CD4-positive, alpha-beta T cell (primary cell): Measurements from ENCODE around the gene ANO10. TPM values are rescaled to one million over a fixed set of nuclear protein-coding genes. Genes with fewer than 3 reads are reported as not detected.

ENCODE experiments used
- ATAC-seq: fragments of 200-7000 bp; cut with Tn5 transposase; one replicate; pipeline ENCODE4 v1.10.0; 2022; ENCODE audit warnings: mild to moderate bottlenecking; ENCODE audit not compliant: poor library complexity
- CTCF ChIA-PET: fragments of 350-600 bp; sonication (Branson Sonifier 250); formaldehyde crosslinking; loops from one replicate; lab custom pipeline; 2021; ENCODE audit warnings: antibody characterized with exemption, inconsistent platforms; lab: Charles Lee
- POLR2A ChIA-PET: fragments of 350-600 bp; sonication (Branson Sonifier 250); formaldehyde crosslinking; loops from one replicate; lab custom pipeline; 2021; ENCODE audit warnings: antibody characterized with exemption, inconsistent platforms; lab: Charles Lee
- DNase-seq, 14 experiments: peaks; one replicate each; pipeline ENCODE4 v3.0.0-alpha.2; 2013 to 2020; ENCODE audit warnings: mixed read lengths in 2 of 14
- H3K27ac ChIP-seq, 2 donors: one replicate each; pipeline versions ENCODE4 v1.5.1 to v1.7.0; 2013; ENCODE audit warnings: low read length in 2 of 2, low read depth in 1 of 2, mild to moderate bottlenecking in 1 of 2
- H3K27me3 ChIP-seq, 2 experiments: 1 replicate in 1 of 2; 2 replicates in 1 of 2; pipeline versions ENCODE4 v1.6.1 to v1.7.0; 2013; ENCODE audit warnings: low read length in 2 of 2, control low read depth in 1 of 2, mild to moderate bottlenecking in 1 of 2, moderate library complexity in 1 of 2; ENCODE audit not compliant: insufficient read depth in 2 of 2, control insufficient read depth in 1 of 2
- H3K36me3 ChIP-seq: one replicate; pipeline ENCODE4 v1.6.1; 2013; ENCODE audit warnings: low read length, control low read depth; ENCODE audit not compliant: insufficient read depth
- H3K4me1 ChIP-seq: one replicate; pipeline ENCODE4 v1.6.1; 2013; ENCODE audit warnings: low read length, control low read depth; ENCODE audit not compliant: insufficient read depth
- H3K4me3 ChIP-seq: one replicate; pipeline ENCODE4 v1.5.1; 2013; ENCODE audit warnings: mild to moderate bottlenecking, low read length, moderate library complexity
- H3K9me3 ChIP-seq, 2 experiments: 1 replicate in 1 of 2; 2 replicates in 1 of 2; pipeline versions ENCODE4 v1.6.1 to v1.7.0; 2013; ENCODE audit warnings: low read length in 2 of 2, mild to moderate bottlenecking in 2 of 2, control low read depth in 1 of 2, moderate library complexity in 1 of 2; ENCODE audit not compliant: control insufficient read depth in 1 of 2, insufficient read depth in 1 of 2
- H3K27ac Mint-ChIP-seq: one replicate; pipeline ENCODE4 v1.8.0; 2020; ENCODE audit warnings: mixed read lengths
- H3K27me3 Mint-ChIP-seq: one replicate; pipeline ENCODE4 v1.8.0; 2021; ENCODE audit warnings: mixed read lengths
- H3K36me3 Mint-ChIP-seq: one replicate; pipeline ENCODE4 v1.8.0; 2021; ENCODE audit warnings: low read depth, mixed read lengths
- H3K4me1 Mint-ChIP-seq: one replicate; pipeline ENCODE4 v1.8.0; 2021; ENCODE audit warnings: low read depth, mixed read lengths
- H3K4me3 Mint-ChIP-seq: one replicate; pipeline ENCODE4 v1.8.0; 2020; ENCODE audit warnings: mild to moderate bottlenecking, mixed read lengths
- H3K9me3 Mint-ChIP-seq: one replicate; pipeline ENCODE4 v1.8.0; 2020; ENCODE audit warnings: mixed read lengths
- CTCF ChIP-seq: fragments of 200-600 bp; IDR thresholded peaks from one replicate; pipeline ENCODE4 v1.8.0; 2022; ENCODE audit warnings: antibody characterized with exemption, mild to moderate bottlenecking
- intact Hi-C, 2 experiments: fragments of 100-400 bp; cut with DNase I in 1 of 2; cut with micrococcal nuclease in 1 of 2; formaldehyde crosslinking; loops; one replicate each; pipeline versions ENCODE4 v1.15.1 to v1.9.0; 2023 to 2025; cut with DNase I, micrococcal nuclease
- total RNA-seq, 174 experiments: library from RNA in 2 of 174; stranded (reverse) in 2 of 174; gene quantifications; one replicate each; pipeline ENCODE4 v1.2.3 and lab custom pipeline; 2021 to 2026

Gene ANO10
- total RNA-seq, 2 experiments from 2014 or later = 6.9 to 8.0 TPM

- ChIA-PET CTCF (interaction anchor here (1.3 kb wide), 1 partner anchor 19 kb away, joined by 3 read pairs; no protein-coding TSS in a partner anchor), POLR2A (no interaction called here)
- H3K27me3 Mint-ChIP-seq = no peaks in the 10 kb centered on the region
- no peaks in the 10 kb centered on the region for H3K4me1 Mint-ChIP-seq
- H3K36me3 Mint-ChIP-seq = no peaks in the 10 kb centered on the region
- DNase-seq = no peak
- Histone ChIP-seq H3K27ac (no peak overlapping the region), H3K4me1 (peaks cover 15% of the 10 kb centered on the region), H3K36me3 (no peaks in the 10 kb centered on the region), H3K9me3 (no peaks in the 10 kb centered on the region), H3K4me3 (no peak overlapping the region), H3K27me3 (no peaks in the 10 kb centered on the region)
- no peaks in the 10 kb centered on the region for H3K9me3 Mint-ChIP-seq
- H3K27ac Mint-ChIP-seq = no peak overlapping the region
- ATAC-seq = no peak
- no peak for TF ChIP-seq CTCF
- intact Hi-C loops = no loop called here
- no peak overlapping the region for H3K4me3 Mint-ChIP-seq
These were observed 251.4 kb downstream of the ANO10 start for GRCh38 chr3:43370293-43370980.

- intact Hi-C loops = no loop called here
- Mint-ChIP-seq H3K4me1 (no peaks in the 10 kb centered on the region), H3K4me3 (no peak overlapping the region), H3K27ac (no peak overlapping the region), H3K36me3 (no peaks in the 10 kb centered on the region), H3K27me3 (no peaks in the 10 kb centered on the region), H3K9me3 (no peaks in the 10 kb centered on the region)
- DNase-seq = peak in 1 of 14 experiments; percentile 39
- peaks cover 0 to 5% of the 10 kb centered on the region in 2 experiments for H3K9me3 ChIP-seq
- no peak overlapping the region for H3K4me3 ChIP-seq
- H3K36me3 ChIP-seq = no peaks in the 10 kb centered on the region
- H3K27me3 ChIP-seq = no peaks in the 10 kb centered on the region
- peaks cover 15% of the 10 kb centered on the region for H3K4me1 ChIP-seq
- POLR2A ChIA-PET = no interaction called here
- no peak for ATAC-seq
- H3K27ac ChIP-seq = no peak overlapping the region
- CTCF ChIA-PET = no interaction called here
- no peak for TF ChIP-seq CTCF
These were observed 252.2 kb downstream of the ANO10 start for GRCh38 chr3:43369404-43370292.

- intact Hi-C loops = no loop called here
- TF ChIP-seq CTCF = no peak
- Mint-ChIP-seq H3K9me3 (no peaks in the 10 kb centered on the region), H3K27ac (no peak overlapping the region), H3K36me3 (no peaks in the 10 kb centered on the region), H3K4me3 (no peak overlapping the region), H3K27me3 (no peaks in the 10 kb centered on the region), H3K4me1 (no peaks in the 10 kb centered on the region)
- Histone ChIP-seq H3K4me3 (no peak overlapping the region), H3K27me3 (no peaks in the 10 kb centered on the region), H3K4me1 (peaks cover 9% of the 10 kb centered on the region), H3K36me3 (no peaks in the 10 kb centered on the region), H3K27ac (no peak overlapping the region), H3K9me3 (peaks cover 0 to 15% of the 10 kb centered on the region in 2 experiments)
- no peak for ATAC-seq
- ChIA-PET CTCF (no interaction called here), POLR2A (no interaction called here)
- DNase-seq = no peak
These were observed 254.9 kb downstream of the ANO10 start for GRCh38 chr3:43366885-43367284.
